Left renal pelvis (tissue), 4 donors: Measurements from ENCODE around the gene YBX2. TPM values are rescaled to one million over a fixed set of nuclear protein-coding genes. Genes with fewer than 3 reads are reported as not detected.
"Not testable (repeated sequence)": the region's sequence is repeated elsewhere in the genome, so short reads cannot be mapped to it uniquely, and the experiment has no call there.

ENCODE experiments used
- DNase-seq, 4 donors: peaks; one replicate each; pipeline ENCODE4 v3.0.0-alpha.2; 2013; ENCODE audit warnings: low read depth in 4 of 4, low spot score in 3 of 4
- polyA plus RNA-seq, 4 donors: library from polyadenylated mRNA; unstranded; fragments of 120-200 nt; gene quantifications; one replicate each; pipeline ENCODE4 v1.2.1, GENCODE V29; 2013; ENCODE audit not compliant: insufficient read length in 4 of 4

YBX2 gene
- polyA plus RNA-seq, 4 donors, result 1.9 to 4.1 (median 2.7) TPM

- DNase-seq, result no peak
Measured at GRCh38 chr17:7250695-7251627, 43.5 kb downstream of the YBX2 start.

- no peak for DNase-seq
Measured at GRCh38 chr17:7249830-7250229, 44.6 kb downstream of the YBX2 start.

- DNase-seq, result no peak
Measured at GRCh38 chr17:7249214-7249613, 45.2 kb downstream of the YBX2 start.

- DNase-seq, result no peak
Measured at GRCh38 chr17:7248796-7249195, 45.6 kb downstream of the YBX2 start.

GRCh38 chr17:7246779-7247178 lies 47.7 kb downstream of the YBX2 start:
- no peak for DNase-seq

- not testable (repeated sequence) for DNase-seq
Measured at GRCh38 chr17:7243838-7244237, 50.6 kb downstream of the YBX2 start.

- no peak for DNase-seq
Measured at GRCh38 chr17:7243453-7243729, 51.0 kb downstream of the YBX2 start.

- DNase-seq, result peak; percentile 93 to 97 (median 96)
Measured at GRCh38 chr17:7242717-7243452, 51.6 kb downstream of the YBX2 start.

GRCh38 chr17:7241783-7242716 lies 52.4 kb downstream of the YBX2 start, which contains the start of gene GABARAP:
Gene GABARAP, minus strand, starts transcription at chr17:7242449. Its CDS starts 119 bp downstream, at chr17:7242330.
- peak; percentile 92 to 96 (median 94) for DNase-seq

- DNase-seq, result no peak
Measured at GRCh38 chr17:7241090-7241733, 53.2 kb downstream of the YBX2 start.

- DNase-seq, result no peak
Measured at GRCh38 chr17:7240375-7240774, 54.1 kb downstream of the YBX2 start.

- peak; percentile 99 to 100 (median 99) for DNase-seq
Measured at GRCh38 chr17:7239091-7240027, 55.1 kb downstream of the YBX2 start, which contains the start of gene PHF23. Gene PHF23, minus strand, starts transcription at chr17:7239457. Its CDS starts 178 bp downstream, at chr17:7239279.

GRCh38 chr17:7238420-7239090 lies 55.9 kb downstream of the YBX2 start:
- no peak for DNase-seq

Other genes with a start within 250 kb of the YBX2 start
- 1 to 10 TPM in 3 of 4 donors, under 1 TPM in 1; 0.99 to 2.0 (median 1.1) TPM for gene CLEC10A, start 214.4 kb downstream of the YBX2 start, polyA plus RNA-seq
- gene ASGR2, start 179.8 kb downstream of the YBX2 start, polyA plus RNA-seq, result 1 to 10 TPM in 3 of 4 donors, under 1 TPM in 1; 0.92 to 2.0 (median 1.7) TPM
- 1 to 10 TPM; 3.9 to 7.9 (median 5.9) TPM for gene ASGR1, start 115.3 kb downstream of the YBX2 start, polyA plus RNA-seq
- 10 to 100 TPM; 25.8 to 50.7 (median 41.7) TPM for gene DLG4, start 74.8 kb downstream of the YBX2 start, polyA plus RNA-seq
- gene ACADVL, start 74.7 kb downstream of the YBX2 start, polyA plus RNA-seq, result 100 to 1,000 TPM; 318 to 561 (median 453) TPM
- gene DVL2, start 60.1 kb downstream of the YBX2 start, polyA plus RNA-seq, result 10 to 100 TPM; 46.3 to 70.6 (median 51.4) TPM
- gene PHF23, start 55.2 kb downstream of the YBX2 start, polyA plus RNA-seq, result 10 to 100 TPM; 39.1 to 62.6 (median 52.5) TPM
- gene GABARAP, start 52.2 kb downstream of the YBX2 start, polyA plus RNA-seq, result 100 to 1,000 TPM; 327 to 487 (median 427) TPM
- 100 to 1,000 TPM; 146 to 158 (median 156) TPM for gene CTDNEP1, start 42.9 kb downstream of the YBX2 start, polyA plus RNA-seq
- gene ELP5, start 42.4 kb downstream of the YBX2 start, polyA plus RNA-seq, result 10 to 100 TPM; 45.9 to 53.5 (median 48.1) TPM
- gene CLDN7, start 32.2 kb downstream of the YBX2 start, polyA plus RNA-seq, result 10 to 100 TPM in 3 of 4 donors, 1 to 10 TPM in 1; 1.3 to 58.7 (median 50.8) TPM
- gene SLC2A4, start 12.9 kb downstream of the YBX2 start, polyA plus RNA-seq, result 1 to 10 TPM; 1.5 to 2.8 (median 1.9) TPM
- 100 to 1,000 TPM; 247 to 327 (median 311) TPM for gene EIF5A, start 13.0 kb upstream of the YBX2 start, polyA plus RNA-seq
- gene GPS2, start 20.7 kb upstream of the YBX2 start, polyA plus RNA-seq, result 100 to 1,000 TPM in 1 of 4 donors, 10 to 100 TPM in 3; 73.8 to 104 (median 90.1) TPM
- gene NEURL4, start 34.7 kb upstream of the YBX2 start, polyA plus RNA-seq, result 10 to 100 TPM; 25.7 to 43.8 (median 27.8) TPM
- gene ACAP1, start 41.9 kb upstream of the YBX2 start, polyA plus RNA-seq, result 10 to 100 TPM in 2 of 4 donors, 1 to 10 TPM in 2; 6.9 to 11.0 (median 8.8) TPM
- gene KCTD11, start 57.5 kb upstream of the YBX2 start, polyA plus RNA-seq, result 10 to 100 TPM; 10.9 to 12.1 (median 11.6) TPM
- not detected for gene TMEM95, start 60.5 kb upstream of the YBX2 start, polyA plus RNA-seq
- gene TNK1, start 86.5 kb upstream of the YBX2 start, polyA plus RNA-seq, result 1 to 10 TPM in 3 of 4 donors, under 1 TPM in 1; 1.00 to 6.1 (median 5.2) TPM
- gene PLSCR3, start 99.9 kb upstream of the YBX2 start, polyA plus RNA-seq, result 10 to 100 TPM; 30.3 to 48.7 (median 39.6) TPM
- 10 to 100 TPM; 52.8 to 90.1 (median 80.5) TPM for gene TMEM256, start 109.5 kb upstream of the YBX2 start, polyA plus RNA-seq
- 10 to 100 TPM; 21.4 to 55.8 (median 32.8) TPM for gene NLGN2, start 113.2 kb upstream of the YBX2 start, polyA plus RNA-seq
- not detected for gene SPEM1, start 125.7 kb upstream of the YBX2 start, polyA plus RNA-seq
- under 1 TPM in 1 of 4 donors, not detected in 3; 0.18 TPM for gene SPEM2, start 131.0 kb upstream of the YBX2 start, polyA plus RNA-seq
- gene SPEM3, start 134.2 kb upstream of the YBX2 start, polyA plus RNA-seq, result not detected
- gene TMEM102, start 140.8 kb upstream of the YBX2 start, polyA plus RNA-seq, result 1 to 10 TPM; 1.1 to 4.8 (median 3.8) TPM
- 10 to 100 TPM in 1 of 4 donors, 1 to 10 TPM in 3; 5.6 to 17.1 (median 8.5) TPM for gene FGF11, start 144.9 kb upstream of the YBX2 start, polyA plus RNA-seq
- gene CHRNB1, start 150.4 kb upstream of the YBX2 start, polyA plus RNA-seq, result 10 to 100 TPM in 2 of 4 donors, 1 to 10 TPM in 2; 9.0 to 15.1 (median 9.8) TPM
- gene ZBTB4, start 185.0 kb upstream of the YBX2 start, polyA plus RNA-seq, result 10 to 100 TPM; 36.1 to 46.1 (median 43.4) TPM
- gene SLC35G6, start 186.8 kb upstream of the YBX2 start, polyA plus RNA-seq, result under 1 TPM in 2 of 4 donors, not detected in 2; 0.12 to 0.46 TPM
- 100 to 1,000 TPM; 105 to 159 (median 123) TPM for gene POLR2A, start 189.7 kb upstream of the YBX2 start, polyA plus RNA-seq